Gastrocnemius medialis (tissue), 4 donors: ENCODE results near the gene AGPAT3.

Experiments
- POLR2A ChIP-seq, 2 donors: fragments of 450-650 bp; IDR thresholded peaks; one replicate each; pipeline ENCODE4 v1.6.1; 2017; ENCODE audit warnings: antibody characterized with exemption in 2 of 2, mild to moderate bottlenecking in 2 of 2, moderate library complexity in 2 of 2
- TF ChIP-seq, protein P1 (sequence below), 5 experiments: fragments of 450-650 bp in 3 of 5; fragments of 200-600 bp in 2 of 5; sonication (generic) in 2 of 5; IDR thresholded peaks in 4 of 5; conservative IDR thresholded peaks in 1 of 5; 1 replicate in 4 of 5; 2 replicates in 1 of 5; pipeline ENCODE4 v1.5.1; 2016 to 2019; ENCODE audit warnings: antibody characterized with exemption in 5 of 5, mild to moderate bottlenecking in 3 of 5, moderate library complexity in 3 of 5

DNA sequence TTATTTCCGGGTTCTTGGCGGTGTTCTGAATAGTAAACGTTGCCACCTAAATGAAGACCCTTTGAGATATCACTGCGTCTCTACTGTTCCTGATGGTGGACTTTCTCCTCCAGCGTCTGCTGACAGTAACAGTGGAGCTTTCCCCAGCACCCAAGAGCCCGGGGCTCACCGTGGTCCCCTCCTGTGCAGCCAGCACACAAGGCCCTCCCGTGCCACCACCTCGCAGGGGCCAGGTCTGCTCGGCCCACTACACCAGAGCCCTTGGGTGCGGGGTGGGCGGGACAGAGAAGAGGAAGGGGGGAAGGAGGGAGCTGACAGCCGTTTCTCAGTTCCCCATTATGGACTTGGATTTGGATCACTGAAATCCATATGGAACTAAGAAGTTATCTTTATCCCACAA, 85.9 kb downstream of the AGPAT3 start:
- TF ChIP-seq, protein P1, sequence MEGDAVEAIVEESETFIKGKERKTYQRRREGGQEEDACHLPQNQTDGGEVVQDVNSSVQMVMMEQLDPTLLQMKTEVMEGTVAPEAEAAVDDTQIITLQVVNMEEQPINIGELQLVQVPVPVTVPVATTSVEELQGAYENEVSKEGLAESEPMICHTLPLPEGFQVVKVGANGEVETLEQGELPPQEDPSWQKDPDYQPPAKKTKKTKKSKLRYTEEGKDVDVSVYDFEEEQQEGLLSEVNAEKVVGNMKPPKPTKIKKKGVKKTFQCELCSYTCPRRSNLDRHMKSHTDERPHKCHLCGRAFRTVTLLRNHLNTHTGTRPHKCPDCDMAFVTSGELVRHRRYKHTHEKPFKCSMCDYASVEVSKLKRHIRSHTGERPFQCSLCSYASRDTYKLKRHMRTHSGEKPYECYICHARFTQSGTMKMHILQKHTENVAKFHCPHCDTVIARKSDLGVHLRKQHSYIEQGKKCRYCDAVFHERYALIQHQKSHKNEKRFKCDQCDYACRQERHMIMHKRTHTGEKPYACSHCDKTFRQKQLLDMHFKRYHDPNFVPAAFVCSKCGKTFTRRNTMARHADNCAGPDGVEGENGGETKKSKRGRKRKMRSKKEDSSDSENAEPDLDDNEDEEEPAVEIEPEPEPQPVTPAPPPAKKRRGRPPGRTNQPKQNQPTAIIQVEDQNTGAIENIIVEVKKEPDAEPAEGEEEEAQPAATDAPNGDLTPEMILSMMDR (IDR thresholded peaks at IDR 0.05 in 4 of 5, conservative IDR thresholded peaks at IDR 0.05 in 1 of 5) = no peak
- no peak for TF ChIP-seq POLR2A (IDR thresholded peaks at IDR 0.05)
